ENCODE measurements around the gene PCNA. TPM values are rescaled to one million over a fixed set of nuclear protein-coding genes. Genes with fewer than 3 reads are reported as not detected.
A peak's percentile ranks its signal among the peaks of the same experiment; 100 is the strongest.

Gene PCNA
- total RNA-seq, 1 donor from 2014 or later: 65.6 TPM

GRCh38 chr20:5090191-5090590 is 29.6 kb downstream of the PCNA start:
- no peak overlapping the region for H3K4me3 Mint-ChIP-seq (ENCODE audit: unreplicated experiment)
- peaks cover 3% of the 10 kb centered on the region for H3K36me3 Mint-ChIP-seq (ENCODE audit: unreplicated experiment)
- H3K4me1 Mint-ChIP-seq (ENCODE audit: unreplicated experiment): no peaks in the 10 kb centered on the region
- TF ChIP-seq CTCF (IDR thresholded peaks at IDR 0.05): no peak
- H3K9me3 Mint-ChIP-seq (ENCODE audit: unreplicated experiment): no peaks in the 10 kb centered on the region
- H3K27me3 Mint-ChIP-seq (ENCODE audit: unreplicated experiment): no peaks in the 10 kb centered on the region
- no peak overlapping the region for H3K27ac Mint-ChIP-seq (ENCODE audit: unreplicated experiment)
- no peak for DNase-seq (ENCODE audit: extremely low spot score, unreplicated experiment)

- Mint-ChIP-seq H3K4me3 (ENCODE audit: unreplicated experiment) (no peak overlapping the region), H3K27ac (ENCODE audit: unreplicated experiment) (no peak overlapping the region), H3K36me3 (ENCODE audit: unreplicated experiment) (peaks cover 3% of the 10 kb centered on the region), H3K27me3 (ENCODE audit: unreplicated experiment) (no peaks in the 10 kb centered on the region), H3K4me1 (ENCODE audit: unreplicated experiment) (no peaks in the 10 kb centered on the region), H3K9me3 (ENCODE audit: unreplicated experiment) (no peaks in the 10 kb centered on the region)
- TF ChIP-seq CTCF (IDR thresholded peaks at IDR 0.05): no peak
- DNase-seq (ENCODE audit: extremely low spot score, unreplicated experiment): no peak
These were observed 31.1 kb downstream of the PCNA start for GRCh38 chr20:5088688-5089087.

GRCh38 chr20:5085380-5085779 is 34.4 kb downstream of the PCNA start:
- H3K27ac Mint-ChIP-seq (ENCODE audit: unreplicated experiment): no peak overlapping the region
- H3K9me3 Mint-ChIP-seq (ENCODE audit: unreplicated experiment): no peaks in the 10 kb centered on the region
- TF ChIP-seq CTCF (IDR thresholded peaks at IDR 0.05): no peak
- DNase-seq (ENCODE audit: extremely low spot score, unreplicated experiment): no peak
- H3K4me3 Mint-ChIP-seq (ENCODE audit: unreplicated experiment): no peak overlapping the region
- H3K27me3 Mint-ChIP-seq (ENCODE audit: unreplicated experiment): no peaks in the 10 kb centered on the region
- H3K4me1 Mint-ChIP-seq (ENCODE audit: unreplicated experiment): peaks cover 11% of the 10 kb centered on the region
- peaks cover 3% of the 10 kb centered on the region for H3K36me3 Mint-ChIP-seq (ENCODE audit: unreplicated experiment)

GRCh38 chr20:5080384-5080877 is 39.3 kb downstream of the PCNA start:
- Mint-ChIP-seq H3K4me3 (ENCODE audit: unreplicated experiment) (no peak overlapping the region), H3K9me3 (ENCODE audit: unreplicated experiment) (no peaks in the 10 kb centered on the region), H3K27ac (ENCODE audit: unreplicated experiment) (peak overlapping the region; percentile 82), H3K27me3 (ENCODE audit: unreplicated experiment) (no peaks in the 10 kb centered on the region), H3K36me3 (ENCODE audit: unreplicated experiment) (peaks cover 1% of the 10 kb centered on the region), H3K4me1 (ENCODE audit: unreplicated experiment) (peaks cover 16% of the 10 kb centered on the region)
- no peak for TF ChIP-seq CTCF (IDR thresholded peaks at IDR 0.05)
- no peak for DNase-seq (ENCODE audit: extremely low spot score, unreplicated experiment)

GRCh38 chr20:5078399-5078958 is 41.3 kb downstream of the PCNA start:
- peaks cover 26% of the 10 kb centered on the region for H3K4me1 Mint-ChIP-seq (ENCODE audit: unreplicated experiment)
- H3K27me3 Mint-ChIP-seq (ENCODE audit: unreplicated experiment): no peaks in the 10 kb centered on the region
- no peak for DNase-seq (ENCODE audit: extremely low spot score, unreplicated experiment)
- H3K36me3 Mint-ChIP-seq (ENCODE audit: unreplicated experiment): no peaks in the 10 kb centered on the region
- H3K27ac Mint-ChIP-seq (ENCODE audit: unreplicated experiment): no peak overlapping the region
- H3K4me3 Mint-ChIP-seq (ENCODE audit: unreplicated experiment): no peak overlapping the region
- no peak for TF ChIP-seq CTCF (IDR thresholded peaks at IDR 0.05)
- H3K9me3 Mint-ChIP-seq (ENCODE audit: unreplicated experiment): no peaks in the 10 kb centered on the region

Measured in osteocyte (in vitro differentiated cells).